ENCODE results near the gene PMS1.

PMS1 gene

GRCh38 chr2:189870381-189871085 lies 86.3 kb downstream of the PMS1 start:
- TF ChIP-seq CTCF (conservative IDR thresholded peaks at IDR 0.05) (no peak), ZFX (IDR thresholded peaks at IDR 0.05) (no peak)

GRCh38 chr2:189873696-189874095 lies 89.4 kb downstream of the PMS1 start:
- TF ChIP-seq ZFX (IDR thresholded peaks at IDR 0.05) (no peak), CTCF (conservative IDR thresholded peaks at IDR 0.05) (no peak)
- H3K27ac ChIP-seq: no peak overlapping the region

More at GRCh38 chr2:189870381-189871085, 86.3 kb downstream of the PMS1 start:
- H3K27ac ChIP-seq: no peak overlapping the region

- TF ChIP-seq CTCF (conservative IDR thresholded peaks at IDR 0.05): no peak
- TF ChIP-seq ZFX (IDR thresholded peaks at IDR 0.05): no peak
Observed at GRCh38 chr2:189874586-189875320, 90.5 kb downstream of the PMS1 start.

GRCh38 chr2:189876271-189876670 lies 92.0 kb downstream of the PMS1 start:
- no peak for TF ChIP-seq ZFX (IDR thresholded peaks at IDR 0.05)
- TF ChIP-seq CTCF (conservative IDR thresholded peaks at IDR 0.05): no peak
- H3K27ac ChIP-seq: no peak overlapping the region

More at GRCh38 chr2:189874586-189875320, 90.5 kb downstream of the PMS1 start:
- no peak overlapping the region for H3K27ac ChIP-seq

- TF ChIP-seq CTCF (conservative IDR thresholded peaks at IDR 0.05) (no peak), ZFX (IDR thresholded peaks at IDR 0.05) (no peak)
- H3K27ac ChIP-seq: no peak overlapping the region
Observed at GRCh38 chr2:189879716-189880081, 95.4 kb downstream of the PMS1 start.

GRCh38 chr2:189880429-189880828 lies 96.2 kb downstream of the PMS1 start:
- TF ChIP-seq CTCF (conservative IDR thresholded peaks at IDR 0.05): no peak
- no peak for TF ChIP-seq ZFX (IDR thresholded peaks at IDR 0.05)
- no peak overlapping the region for H3K27ac ChIP-seq

GRCh38 chr2:189880832-189881492 lies 96.7 kb downstream of the PMS1 start:
- no peak overlapping the region for H3K27ac ChIP-seq
- TF ChIP-seq CTCF (conservative IDR thresholded peaks at IDR 0.05): no peak
- no peak for TF ChIP-seq ZFX (IDR thresholded peaks at IDR 0.05)

Data from C4-2B (cell line).